CD8-positive, alpha-beta memory T cell (primary cell): ENCODE results near the gene DSCAM. TPM values are rescaled to one million over a fixed set of nuclear protein-coding genes. Genes with fewer than 3 reads are reported as not detected.

Experiments used
- CTCF ChIA-PET: fragments of 350-600 bp; sonication (Branson Sonifier 250); formaldehyde crosslinking; loops from one replicate; lab custom pipeline; 2021; ENCODE audit warnings: antibody characterized with exemption; lab: Charles Lee
- POLR2A ChIA-PET: fragments of 350-600 bp; sonication (Branson Sonifier 250); formaldehyde crosslinking; loops from one replicate; lab custom pipeline; 2021; ENCODE audit warnings: antibody characterized with exemption; lab: Charles Lee
- DNase-seq, 5 donors: peaks; one replicate each; pipeline versions ENCODE4 v3.0.0 to v3.0.0-alpha.2; 2020 to 2022; ENCODE audit warnings: mixed read lengths in 1 of 5
- H3K27ac ChIP-seq: one replicate; pipeline ENCODE4 v1.7.0; 2013; ENCODE audit warnings: low read depth, mild to moderate bottlenecking, low read length, moderate library complexity
- H3K27me3 ChIP-seq: 2 replicates; pipeline ENCODE4 v1.7.0; 2013; ENCODE audit warnings: low read length, mild to moderate bottlenecking; ENCODE audit not compliant: insufficient read depth, poor library complexity, severe bottlenecking
- H3K36me3 ChIP-seq: 2 replicates; pipeline ENCODE4 v1.7.0; 2013; ENCODE audit warnings: mild to moderate bottlenecking, low read length, moderate library complexity; ENCODE audit not compliant: insufficient read depth
- H3K4me1 ChIP-seq: 2 replicates; pipeline ENCODE4 v1.7.0; 2013; ENCODE audit warnings: mild to moderate bottlenecking, low read length, moderate library complexity; ENCODE audit not compliant: insufficient read depth
- H3K4me3 ChIP-seq: 2 replicates; pipeline ENCODE4 v1.7.0; 2013; ENCODE audit warnings: mild to moderate bottlenecking, low read length
- H3K9me3 ChIP-seq: 2 replicates; pipeline ENCODE4 v1.7.0; 2013; ENCODE audit warnings: mild to moderate bottlenecking, low read length
- H3K27ac Mint-ChIP-seq, 8 donors: one replicate each; pipeline ENCODE4 v1.8.0; 2020 to 2021; ENCODE audit warnings: mixed read lengths in 8 of 8, mild to moderate bottlenecking in 6 of 8, inconsistent platforms in 3 of 8, moderate library complexity in 3 of 8
- H3K27me3 Mint-ChIP-seq, 2 donors: one replicate each; pipeline ENCODE4 v1.8.0; 2020 to 2021; ENCODE audit warnings: mixed read lengths in 2 of 2, mild to moderate bottlenecking in 1 of 2, moderate library complexity in 1 of 2
- H3K36me3 Mint-ChIP-seq, 3 donors: one replicate each; pipeline ENCODE4 v1.8.0; 2020 to 2021; ENCODE audit warnings: mixed read lengths in 3 of 3, inconsistent platforms in 1 of 3, mild to moderate bottlenecking in 1 of 3
- H3K4me1 Mint-ChIP-seq, 3 donors: one replicate each; pipeline ENCODE4 v1.8.0; 2020 to 2021; ENCODE audit warnings: mixed read lengths in 3 of 3, inconsistent platforms in 1 of 3, mild to moderate bottlenecking in 1 of 3
- H3K4me3 Mint-ChIP-seq, 7 donors: one replicate each; pipeline ENCODE4 v1.8.0; 2020 to 2021; ENCODE audit warnings: mixed read lengths in 7 of 7, mild to moderate bottlenecking in 6 of 7, moderate library complexity in 4 of 7, inconsistent platforms in 2 of 7
- H3K9me3 Mint-ChIP-seq, 5 donors: one replicate each; pipeline ENCODE4 v1.8.0; 2020 to 2022; ENCODE audit warnings: mixed read lengths in 5 of 5, mild to moderate bottlenecking in 3 of 5, moderate library complexity in 2 of 5, inconsistent platforms in 1 of 5
- polyA plus RNA-seq: library from polyadenylated mRNA; unstranded; fragments of 300-500 nt; fragmentation: Illumina TruSeq; gene quantifications from one replicate; pipeline ENCODE4 v1.2.3, GENCODE V29; 2021
- total RNA-seq, 2 experiments: library from RNA; stranded (reverse); gene quantifications; one replicate each; pipeline ENCODE4 v1.2.3, GENCODE V29; 2021

Gene DSCAM
- total and polyA plus RNA-seq, 3 experiments from 2014 or later, result not detected

GRCh38 chr21:40833184-40833583 is 13.8 kb downstream of the DSCAM start:
- no peak overlapping the region for H3K4me3 ChIP-seq
- no peaks in the 10 kb centered on the region for H3K27me3 ChIP-seq
- no peaks in the 10 kb centered on the region for H3K4me1 Mint-ChIP-seq
- H3K27ac Mint-ChIP-seq, result no peak overlapping the region
- peaks cover 0 to 1% of the 10 kb centered on the region in 2 donors for H3K27me3 Mint-ChIP-seq
- CTCF ChIA-PET, result no interaction called here
- no peak overlapping the region for H3K4me3 Mint-ChIP-seq
- H3K36me3 Mint-ChIP-seq, result no peaks in the 10 kb centered on the region
- no peak for DNase-seq
- H3K9me3 Mint-ChIP-seq, result peaks cover 0 to 7% (median 5%) of the 10 kb centered on the region in 5 donors
- no peaks in the 10 kb centered on the region for H3K9me3 ChIP-seq
- H3K4me1 ChIP-seq, result no peaks in the 10 kb centered on the region
- POLR2A ChIA-PET, result no interaction called here
- no peaks in the 10 kb centered on the region for H3K36me3 ChIP-seq
- no peak overlapping the region for H3K27ac ChIP-seq

DNA sequence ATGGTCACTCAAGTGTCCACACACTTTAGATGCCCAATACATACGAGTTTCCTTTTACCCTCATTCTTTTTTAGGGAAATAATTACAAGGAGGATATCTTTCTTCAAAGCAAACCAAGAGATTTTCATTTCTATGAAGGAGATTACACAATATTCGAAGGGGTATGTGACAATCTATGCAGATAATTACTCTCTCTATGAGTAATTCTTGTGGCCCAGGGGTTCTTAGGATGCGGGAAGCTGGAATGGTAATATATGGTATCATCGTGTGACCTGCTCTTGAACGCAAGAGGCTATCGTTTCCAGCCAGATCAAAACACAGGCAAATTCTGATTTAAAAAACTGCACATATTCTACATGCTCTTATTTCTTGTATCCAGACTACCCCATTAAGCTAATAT is 14.6 kb downstream of the DSCAM start:
- Mint-ChIP-seq H3K36me3 (no peaks in the 10 kb centered on the region), H3K4me1 (no peaks in the 10 kb centered on the region), H3K27me3 (peaks cover 0 to 1% of the 10 kb centered on the region in 2 donors), H3K9me3 (peaks cover 0 to 7% (median 5%) of the 10 kb centered on the region in 5 donors), H3K4me3 (no peak overlapping the region), H3K27ac (no peak overlapping the region)
- CTCF ChIA-PET, result no interaction called here
- H3K27ac ChIP-seq, result no peak overlapping the region
- H3K4me3 ChIP-seq, result no peak overlapping the region
- H3K36me3 ChIP-seq, result no peaks in the 10 kb centered on the region
- no peaks in the 10 kb centered on the region for H3K4me1 ChIP-seq
- H3K27me3 ChIP-seq, result no peaks in the 10 kb centered on the region
- no peaks in the 10 kb centered on the region for H3K9me3 ChIP-seq
- DNase-seq, result no peak
- POLR2A ChIA-PET, result no interaction called here

- DNase-seq, result no peak
- ChIA-PET POLR2A (no interaction called here), CTCF (no interaction called here)
- Mint-ChIP-seq H3K27ac (no peak overlapping the region), H3K4me3 (no peak overlapping the region), H3K4me1 (no peaks in the 10 kb centered on the region), H3K27me3 (peaks cover 0 to 2% of the 10 kb centered on the region in 2 donors), H3K36me3 (no peaks in the 10 kb centered on the region), H3K9me3 (peaks cover 0 to 13% (median 7%) of the 10 kb centered on the region in 5 donors)
- Histone ChIP-seq H3K27ac (no peak overlapping the region), H3K36me3 (no peaks in the 10 kb centered on the region), H3K9me3 (no peaks in the 10 kb centered on the region), H3K27me3 (no peaks in the 10 kb centered on the region), H3K4me3 (no peak overlapping the region), H3K4me1 (no peaks in the 10 kb centered on the region)
These were observed 16.1 kb downstream of the DSCAM start for GRCh38 chr21:40830836-40831235.

- no peak overlapping the region for H3K27ac Mint-ChIP-seq
- no peaks in the 10 kb centered on the region for H3K9me3 ChIP-seq
- no peaks in the 10 kb centered on the region for H3K4me1 ChIP-seq
- H3K4me3 ChIP-seq, result no peak overlapping the region
- no peak overlapping the region for H3K4me3 Mint-ChIP-seq
- H3K27me3 Mint-ChIP-seq, result peaks cover 0 to 2% of the 10 kb centered on the region in 2 donors
- CTCF ChIA-PET, result no interaction called here
- POLR2A ChIA-PET, result no interaction called here
- DNase-seq, result no peak
- H3K36me3 Mint-ChIP-seq, result no peaks in the 10 kb centered on the region
- no peaks in the 10 kb centered on the region for H3K27me3 ChIP-seq
- H3K4me1 Mint-ChIP-seq, result no peaks in the 10 kb centered on the region
- no peak overlapping the region for H3K27ac ChIP-seq
- peaks cover 1 to 11% (median 8%) of the 10 kb centered on the region in 5 donors for H3K9me3 Mint-ChIP-seq
- no peaks in the 10 kb centered on the region for H3K36me3 ChIP-seq
These were observed 17.2 kb downstream of the DSCAM start for GRCh38 chr21:40829791-40830190.

DNA sequence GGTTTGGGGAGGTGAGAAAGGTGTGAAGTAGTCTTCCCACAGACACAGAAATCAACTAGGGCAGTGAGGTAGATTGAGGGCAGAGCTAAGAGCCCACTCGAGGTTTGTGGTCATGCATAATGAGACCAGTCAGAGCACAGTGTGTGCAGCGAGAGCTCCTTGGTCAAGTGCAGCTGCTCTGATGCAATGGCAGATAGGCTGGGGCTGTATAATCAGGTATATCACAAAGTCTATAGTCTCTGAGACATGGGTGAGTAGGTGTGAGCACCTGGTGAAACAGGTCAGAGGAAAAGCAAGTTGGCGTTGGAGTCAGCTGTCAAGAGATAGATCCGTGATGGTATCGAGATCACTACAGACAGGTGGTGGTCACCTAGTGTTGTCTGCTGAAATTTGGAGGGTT is 17.6 kb downstream of the DSCAM start:
- Mint-ChIP-seq H3K27ac (no peak overlapping the region), H3K9me3 (peaks cover 4 to 11% (median 7%) of the 10 kb centered on the region in 5 donors), H3K4me1 (no peaks in the 10 kb centered on the region), H3K36me3 (no peaks in the 10 kb centered on the region), H3K4me3 (no peak overlapping the region), H3K27me3 (peaks cover 0 to 2% of the 10 kb centered on the region in 2 donors)
- DNase-seq, result no peak
- Histone ChIP-seq H3K9me3 (no peaks in the 10 kb centered on the region), H3K27me3 (no peaks in the 10 kb centered on the region), H3K27ac (no peak overlapping the region), H3K36me3 (no peaks in the 10 kb centered on the region), H3K4me3 (no peak overlapping the region), H3K4me1 (no peaks in the 10 kb centered on the region)
- ChIA-PET POLR2A (no interaction called here), CTCF (no interaction called here)

DNA sequence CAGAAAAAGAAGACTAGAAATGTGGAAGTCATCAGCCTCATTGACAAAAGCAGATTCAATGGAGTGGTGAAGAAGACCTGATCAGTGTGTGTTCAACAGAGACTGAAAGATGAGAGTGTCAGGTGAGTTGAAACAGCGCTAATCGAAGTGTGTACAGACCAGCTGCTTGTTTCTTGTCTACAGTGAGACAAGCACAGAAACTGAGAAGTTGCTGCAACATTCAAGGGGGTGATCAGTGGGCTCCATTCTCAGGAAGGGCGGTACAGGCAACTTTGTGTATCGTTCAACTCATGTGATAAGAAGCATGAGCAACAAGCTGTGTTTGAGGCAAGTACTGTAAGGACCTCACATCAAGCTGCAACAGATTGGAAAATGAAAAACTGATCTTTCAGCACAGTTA is 19.4 kb downstream of the DSCAM start:
- H3K4me1 Mint-ChIP-seq, result no peaks in the 10 kb centered on the region
- H3K4me3 ChIP-seq, result no peak overlapping the region
- CTCF ChIA-PET, result no interaction called here

DNA sequence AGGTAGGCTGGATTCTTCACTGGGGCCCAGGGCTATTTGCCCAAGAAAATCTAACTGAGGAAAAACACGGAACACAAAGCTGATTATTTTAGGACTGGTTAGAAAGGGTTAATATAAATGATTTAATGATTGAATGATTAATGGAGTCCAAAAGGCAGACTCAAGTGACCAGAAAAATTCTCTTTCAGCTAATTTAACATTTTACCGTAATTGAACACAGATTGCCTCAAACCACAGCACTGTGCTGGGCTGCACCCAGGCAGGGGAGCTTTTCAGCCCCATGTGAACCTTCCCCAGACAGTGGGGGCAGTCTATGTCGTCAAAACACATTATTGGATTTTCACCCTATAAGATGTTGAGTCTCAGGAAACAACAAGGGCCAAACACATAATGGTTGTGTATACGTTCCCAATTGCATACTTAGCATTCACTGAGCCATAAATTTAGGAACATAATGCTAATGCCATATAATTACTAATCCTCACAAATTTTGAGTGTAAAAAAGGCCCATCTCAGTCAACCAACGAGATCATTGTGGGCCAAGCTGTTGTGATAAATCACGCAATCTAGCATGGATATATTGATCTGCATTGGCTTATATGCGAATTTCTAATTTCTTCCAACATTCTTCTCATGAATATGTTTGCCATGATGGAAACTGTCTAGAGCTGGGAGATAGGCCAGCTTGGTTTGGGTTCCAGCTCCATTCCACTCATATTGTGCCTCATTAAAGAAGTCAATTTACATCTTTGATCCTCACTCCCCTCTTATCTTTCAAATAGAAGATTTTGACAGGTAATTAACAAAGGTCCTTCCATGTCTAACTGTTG is 27.7 kb downstream of the DSCAM start:
- CTCF ChIA-PET, result no interaction called here

More for the DNA sequence above, 19.4 kb downstream of the DSCAM start:
- POLR2A ChIA-PET, result no interaction called here
- no peak overlapping the region for H3K27ac ChIP-seq
- Mint-ChIP-seq H3K9me3 (peaks cover 5 to 13% (median 11%) of the 10 kb centered on the region in 5 donors), H3K27me3 (peaks cover 0 to 2% of the 10 kb centered on the region in 2 donors), H3K4me3 (no peak overlapping the region), H3K36me3 (no peaks in the 10 kb centered on the region), H3K27ac (no peak overlapping the region)
- H3K9me3 ChIP-seq, result no peaks in the 10 kb centered on the region
- H3K4me1 ChIP-seq, result no peaks in the 10 kb centered on the region
- H3K36me3 ChIP-seq, result no peaks in the 10 kb centered on the region
- no peak for DNase-seq
- H3K27me3 ChIP-seq, result no peaks in the 10 kb centered on the region

DNA sequence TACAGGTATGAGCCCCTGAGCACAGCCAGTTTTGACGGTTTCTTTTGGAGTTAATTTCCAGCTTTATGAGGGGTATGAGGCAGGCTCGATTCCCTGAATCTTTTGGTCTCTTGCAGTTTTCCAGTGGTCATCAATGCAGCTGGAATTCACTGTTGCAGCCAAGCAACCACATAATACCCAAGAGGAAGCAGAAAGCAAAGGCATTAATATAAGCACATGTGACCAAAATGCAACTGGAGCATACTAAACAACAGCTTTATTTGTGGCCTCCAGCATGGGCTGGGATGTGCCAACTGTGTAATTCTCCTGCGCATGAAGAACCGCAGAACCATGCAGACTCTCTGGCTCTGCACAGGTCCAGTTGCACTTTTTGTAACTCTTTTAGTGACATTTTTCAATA is 33.0 kb downstream of the DSCAM start:
- POLR2A ChIA-PET, result no interaction called here
- no peaks in the 10 kb centered on the region for H3K27me3 Mint-ChIP-seq
- no peaks in the 10 kb centered on the region for H3K36me3 ChIP-seq
- H3K27ac ChIP-seq, result no peak overlapping the region
- no peak for DNase-seq
- no peaks in the 10 kb centered on the region for H3K4me1 Mint-ChIP-seq
- no peaks in the 10 kb centered on the region for H3K27me3 ChIP-seq
- no peaks in the 10 kb centered on the region for H3K9me3 ChIP-seq
- no peak overlapping the region for H3K4me3 Mint-ChIP-seq
- CTCF ChIA-PET, result no interaction called here
- H3K4me3 ChIP-seq, result no peak overlapping the region
- H3K36me3 Mint-ChIP-seq, result no peaks in the 10 kb centered on the region
- H3K27ac Mint-ChIP-seq, result no peak overlapping the region
- H3K9me3 Mint-ChIP-seq, result peaks cover 0 to 6% (median 3%) of the 10 kb centered on the region in 5 donors
- no peaks in the 10 kb centered on the region for H3K4me1 ChIP-seq

More for the DNA sequence above, 27.7 kb downstream of the DSCAM start:
- Mint-ChIP-seq H3K36me3 (no peaks in the 10 kb centered on the region), H3K4me1 (no peaks in the 10 kb centered on the region), H3K9me3 (peaks cover 2 to 22% (median 14%) of the 10 kb centered on the region in 5 donors), H3K27ac (no peak overlapping the region), H3K4me3 (no peak overlapping the region), H3K27me3 (no peaks in the 10 kb centered on the region)
- Histone ChIP-seq H3K27ac (no peak overlapping the region), H3K27me3 (no peaks in the 10 kb centered on the region), H3K4me1 (no peaks in the 10 kb centered on the region), H3K9me3 (no peaks in the 10 kb centered on the region), H3K36me3 (no peaks in the 10 kb centered on the region), H3K4me3 (no peak overlapping the region)
- POLR2A ChIA-PET, result no interaction called here
- DNase-seq, result no peak
